Superior temporal gyrus (tissue), 1 donor: ENCODE results near the gene SPA17.

ENCODE experiments used
- DNase-seq: peaks from one replicate; pipeline ENCODE4 v3.0.0-alpha.2; 2016; ENCODE audit errors: extremely low spot score

The SPA17 gene

GRCh38 chr11:124724979-124725718 lies 51.4 kb downstream of the SPA17 start:
- DNase-seq = no peak

- peak; percentile 53 for DNase-seq
These were observed 52.0 kb downstream of the SPA17 start for GRCh38 chr11:124725719-124726105.

GRCh38 chr11:124727474-124727873 lies 53.8 kb downstream of the SPA17 start:
- DNase-seq = no peak

GRCh38 chr11:124728134-124728533 lies 54.4 kb downstream of the SPA17 start:
- DNase-seq = no peak

GRCh38 chr11:124729571-124729970 lies 55.9 kb downstream of the SPA17 start:
- no peak for DNase-seq

- no peak for DNase-seq
These were observed 58.5 kb downstream of the SPA17 start for GRCh38 chr11:124732230-124732629.

- no peak for DNase-seq
These were observed 63.0 kb downstream of the SPA17 start for GRCh38 chr11:124736736-124737135.

- peak; percentile 32 for DNase-seq
These were observed 64.1 kb downstream of the SPA17 start for GRCh38 chr11:124737638-124738305.

- peak; percentile 13 for DNase-seq
These were observed 65.2 kb downstream of the SPA17 start for GRCh38 chr11:124738713-124739478.

GRCh38 chr11:124739479-124740276 lies 66.0 kb downstream of the SPA17 start, which contains the start of gene NRGN:
Gene NRGN, plus strand, starts transcription at chr11:124739942. Its CDS starts 143 bp downstream, at chr11:124740085.
- DNase-seq = peak; percentile 64

GRCh38 chr11:124740277-124740882 lies 66.7 kb downstream of the SPA17 start:
- DNase-seq = peak; percentile 34

GRCh38 chr11:124742555-124742954 lies 68.9 kb downstream of the SPA17 start:
- no peak for DNase-seq

GRCh38 chr11:124743050-124743449 lies 69.3 kb downstream of the SPA17 start:
- DNase-seq = no peak

- DNase-seq = no peak
These were observed 71.6 kb downstream of the SPA17 start for GRCh38 chr11:124745270-124745834.

GRCh38 chr11:124745835-124746620 lies 72.3 kb downstream of the SPA17 start:
- DNase-seq = no peak

- no peak for DNase-seq
These were observed 73.0 kb downstream of the SPA17 start for GRCh38 chr11:124746621-124747243.
